HK-2 (cell line): ENCODE data around the gene SMIM23.

Experiments used
- DNase-seq: peaks from one replicate; pipeline ENCODE4 v3.0.0-alpha.2; 2018; ENCODE audit not compliant: unreplicated experiment

Gene SMIM23

GRCh38 chr5:171785517-171785916 lies at the start of gene SMIM23:
SMIM23 (plus strand) TSS chr5:171785817; CDS start chr5:171785872, 55 bp downstream.
- no peak for DNase-seq

DNA sequence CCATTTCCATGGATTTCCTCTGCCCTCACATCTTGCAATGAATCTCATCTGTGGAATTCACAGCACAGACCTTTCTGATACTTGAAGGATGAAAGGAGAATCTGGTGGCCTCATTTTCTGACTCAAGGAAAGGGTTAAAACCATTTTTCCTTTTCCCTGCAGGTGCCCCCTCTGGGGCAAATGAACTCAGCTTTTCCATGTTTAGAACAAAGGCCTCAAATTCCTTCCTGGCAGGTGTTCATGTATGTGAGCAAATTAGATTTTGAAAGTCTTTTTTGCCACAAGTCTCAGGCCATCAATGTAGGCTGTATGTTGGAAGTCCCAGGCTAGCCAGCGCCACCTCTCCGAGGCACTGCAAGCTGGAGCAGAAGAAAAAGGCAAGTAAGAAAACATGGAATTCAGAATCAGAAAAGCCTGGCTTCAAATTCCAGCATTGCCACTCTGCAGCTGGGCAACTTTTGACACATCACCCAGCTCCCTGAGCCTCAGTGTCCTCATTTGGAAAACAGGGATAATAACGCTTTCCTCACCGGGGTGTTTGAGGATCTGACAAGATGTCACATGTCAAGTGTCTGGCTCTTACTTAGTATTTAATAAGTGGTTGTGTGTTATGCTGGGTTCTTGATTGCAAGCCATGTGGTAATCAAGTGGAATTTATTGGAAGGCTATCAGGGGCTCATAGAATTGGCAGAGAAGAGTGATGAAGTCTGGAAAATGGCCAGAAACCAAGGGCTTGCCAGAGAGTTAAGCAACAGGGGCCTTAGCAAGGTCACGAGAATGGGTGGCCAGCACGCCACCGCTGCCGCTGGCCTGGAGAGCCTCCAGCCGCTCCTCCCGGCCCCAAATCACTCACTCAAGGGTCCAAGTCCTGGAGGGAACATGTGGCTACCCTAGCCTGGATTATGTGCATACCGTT lies 48.4 kb upstream of the SMIM23 start:
- no peak for DNase-seq

GRCh38 chr5:171738501-171738900 lies 47.1 kb upstream of the SMIM23 start:
- DNase-seq: no peak

DNA sequence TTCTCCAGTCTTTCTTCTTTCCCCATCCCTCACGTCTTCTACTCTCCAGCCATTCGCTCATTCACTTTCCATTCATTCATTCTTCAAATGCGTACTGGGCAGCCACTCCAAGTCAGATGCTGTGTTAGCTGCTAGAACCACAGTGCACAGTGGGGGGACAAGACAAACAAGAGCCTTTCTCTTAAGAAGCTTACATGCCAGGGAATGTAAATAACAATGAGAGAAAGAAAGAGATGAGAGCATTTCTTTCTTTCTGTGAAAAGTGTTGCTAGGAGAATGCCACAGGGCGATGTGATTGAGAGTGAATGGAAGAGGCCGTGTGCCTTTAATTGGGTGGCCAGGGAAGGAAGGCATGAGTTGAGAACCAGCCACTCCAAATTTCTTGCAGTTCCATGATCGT lies 46.3 kb upstream of the SMIM23 start:
- DNase-seq: no peak

- no peak for DNase-seq
These were observed 42.1 kb upstream of the SMIM23 start for GRCh38 chr5:171743436-171744076.

GRCh38 chr5:171744264-171744663 lies 41.4 kb upstream of the SMIM23 start:
- no peak for DNase-seq

GRCh38 chr5:171744882-171745281 lies 40.7 kb upstream of the SMIM23 start:
- DNase-seq: no peak

- no peak for DNase-seq
These were observed 40.0 kb upstream of the SMIM23 start for GRCh38 chr5:171745602-171746001.

GRCh38 chr5:171747061-171747859 lies 38.4 kb upstream of the SMIM23 start:
- no peak for DNase-seq

DNA sequence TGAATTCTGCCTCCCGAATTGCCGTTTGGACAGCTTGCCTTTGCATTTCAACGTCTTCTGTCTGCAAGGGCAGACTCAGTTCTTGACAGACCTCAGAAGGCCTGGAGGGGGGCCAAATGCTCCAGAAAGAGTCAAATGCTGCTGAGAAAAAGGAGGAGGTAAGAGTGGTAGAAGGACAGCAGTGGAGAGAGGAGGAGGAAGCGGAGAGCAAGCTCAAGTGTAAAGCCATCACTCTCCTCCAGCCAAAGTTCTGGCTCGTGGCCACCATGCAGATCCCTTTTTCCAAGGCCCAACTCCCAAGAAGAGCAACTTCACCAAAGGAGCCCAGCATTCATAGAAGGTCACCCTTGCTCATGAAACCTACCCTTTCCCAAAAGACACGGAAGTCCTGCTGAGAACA lies 36.9 kb upstream of the SMIM23 start:
- DNase-seq: no peak

- DNase-seq: no peak
These were observed 36.3 kb upstream of the SMIM23 start for GRCh38 chr5:171749365-171749764.

DNA sequence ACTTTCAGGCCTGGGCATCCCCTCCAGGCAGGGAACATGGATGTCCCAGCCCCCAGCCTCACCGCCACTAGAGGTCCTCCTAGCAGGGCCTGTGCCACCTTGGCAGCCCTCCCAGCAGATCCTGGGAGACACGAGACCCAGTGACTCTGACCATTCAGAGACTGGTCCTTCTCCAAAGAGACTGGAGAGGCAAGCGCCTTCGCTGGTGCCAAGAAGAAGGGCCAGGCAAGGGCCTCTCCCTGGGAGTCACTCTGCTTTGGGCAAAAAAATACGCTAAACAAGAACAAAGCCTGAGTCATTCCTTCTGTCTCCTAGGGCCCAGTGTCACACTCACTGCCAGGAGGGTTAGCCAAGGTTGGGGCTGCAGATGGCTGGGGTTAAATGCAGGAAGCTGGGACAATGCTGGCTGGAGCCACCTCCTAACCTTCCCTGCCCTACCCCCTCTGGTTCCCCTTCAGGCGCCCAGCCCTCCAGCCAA lies 35.3 kb upstream of the SMIM23 start:
- peak; percentile 1 for DNase-seq

DNA sequence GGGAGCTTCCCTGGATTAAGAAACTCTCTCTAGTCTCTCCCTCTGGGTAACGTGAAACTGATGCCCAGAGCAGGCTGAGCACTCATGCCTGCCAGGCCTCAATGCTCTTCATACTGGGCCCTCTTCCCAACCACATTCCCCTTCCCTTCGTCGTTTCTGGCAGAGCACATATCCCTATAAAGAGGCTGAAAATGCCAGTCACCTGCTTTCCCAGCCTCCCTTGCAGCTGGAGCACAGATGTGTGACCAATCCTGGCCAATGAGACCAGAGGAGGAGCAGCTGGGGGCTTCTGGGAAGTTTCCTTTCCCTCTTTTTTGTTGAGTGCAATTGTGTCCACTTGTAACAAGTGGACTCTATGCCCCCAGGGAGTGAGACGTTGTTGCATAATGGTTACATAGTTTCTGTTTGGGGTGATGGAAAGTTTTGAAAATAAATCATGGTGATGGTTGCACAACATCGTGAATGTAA lies 30.2 kb upstream of the SMIM23 start:
- no peak for DNase-seq

GRCh38 chr5:171757853-171758535 lies 27.6 kb upstream of the SMIM23 start:
- DNase-seq: no peak

- DNase-seq: no peak
These were observed 25.8 kb upstream of the SMIM23 start for GRCh38 chr5:171759777-171760176.

GRCh38 chr5:171762021-171762608 lies 23.5 kb upstream of the SMIM23 start:
- DNase-seq: no peak

DNA sequence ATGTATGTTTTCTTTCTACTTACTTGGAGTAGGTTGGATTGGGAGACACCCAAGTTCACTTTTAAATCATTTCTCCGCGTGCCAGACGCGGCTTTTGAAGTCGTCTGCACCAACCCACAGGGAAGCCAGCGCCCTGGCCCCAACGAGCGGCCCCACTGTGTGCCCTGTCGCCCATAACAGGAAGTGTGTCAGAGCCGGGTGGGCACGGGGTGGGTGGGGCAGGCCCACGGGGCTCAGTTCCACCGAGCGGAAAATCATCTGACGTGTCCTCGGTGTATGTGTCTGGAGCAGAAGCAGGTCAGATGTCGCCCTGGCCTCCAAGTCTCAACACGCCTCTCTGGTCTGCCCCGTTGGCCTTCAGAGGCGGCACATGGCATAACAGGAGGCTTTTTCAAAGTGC lies 22.7 kb upstream of the SMIM23 start:
- no peak for DNase-seq

- no peak for DNase-seq
These were observed 21.4 kb upstream of the SMIM23 start for GRCh38 chr5:171764265-171764664.

- DNase-seq: no peak
These were observed 18.7 kb upstream of the SMIM23 start for GRCh38 chr5:171766875-171767274.

- no peak for DNase-seq
These were observed 15.5 kb upstream of the SMIM23 start for GRCh38 chr5:171770153-171770552.

- DNase-seq: no peak
These were observed 13.8 kb upstream of the SMIM23 start for GRCh38 chr5:171771856-171772255.
